ENCODE results near the gene PCDH10.

The PCDH10 gene

GRCh38 chr4:133148690-133149363 lies at the start of gene PCDH10:
TSS of gene PCDH10 (plus strand) at chr4:133149294. CDS start at chr4:133150141, 847 bp downstream.
- peak; percentile 78 for DNase-seq (ENCODE audit: insufficient read length, low spot score)
- no peak for FAIRE-seq
- no peak for TF ChIP-seq CTCF (IDR thresholded peaks at IDR 0.05; ENCODE audit: insufficient read depth, missing control alignments)

GRCh38 chr4:133102043-133102442 lies 47.1 kb upstream of the PCDH10 start:
- FAIRE-seq, result no peak
- no peak for TF ChIP-seq CTCF (IDR thresholded peaks at IDR 0.05; ENCODE audit: insufficient read depth, missing control alignments)
- no peak for DNase-seq (ENCODE audit: insufficient read length, low spot score)

- no peak for TF ChIP-seq CTCF (IDR thresholded peaks at IDR 0.05; ENCODE audit: insufficient read depth, missing control alignments)
- FAIRE-seq (no peak), DNase-seq (ENCODE audit: insufficient read length, low spot score) (no peak)
These were observed 46.3 kb upstream of the PCDH10 start for GRCh38 chr4:133102612-133103409.

- FAIRE-seq (no peak), DNase-seq (ENCODE audit: insufficient read length, low spot score) (no peak)
- TF ChIP-seq CTCF (IDR thresholded peaks at IDR 0.05; ENCODE audit: insufficient read depth, missing control alignments), result no peak
These were observed 36.5 kb upstream of the PCDH10 start for GRCh38 chr4:133112641-133113040.

- no peak for TF ChIP-seq CTCF (IDR thresholded peaks at IDR 0.05; ENCODE audit: insufficient read depth, missing control alignments)
- DNase-seq (ENCODE audit: insufficient read length, low spot score), result no peak
These were observed 24.3 kb upstream of the PCDH10 start for GRCh38 chr4:133124746-133125145.

GRCh38 chr4:133127500-133127899 lies 21.6 kb upstream of the PCDH10 start:
- FAIRE-seq (no peak), DNase-seq (ENCODE audit: insufficient read length, low spot score) (no peak)
- no peak for TF ChIP-seq CTCF (IDR thresholded peaks at IDR 0.05; ENCODE audit: insufficient read depth, missing control alignments)

More at GRCh38 chr4:133124746-133125145, 24.3 kb upstream of the PCDH10 start:
- FAIRE-seq, result no peak

GRCh38 chr4:133129237-133129636 lies 19.9 kb upstream of the PCDH10 start:
- no peak for FAIRE-seq
- no peak for DNase-seq (ENCODE audit: insufficient read length, low spot score)
- TF ChIP-seq CTCF (IDR thresholded peaks at IDR 0.05; ENCODE audit: insufficient read depth, missing control alignments), result no peak

All from D721Med (cell line).